Esophagus muscularis mucosa (tissue), 4 donors: ENCODE measurements around the gene FAM110A. TPM values are rescaled to one million over a fixed set of nuclear protein-coding genes. Genes with fewer than 3 reads are reported as not detected.

ENCODE experiments used
- DNase-seq: peaks from one replicate; pipeline ENCODE4 v3.0.0-alpha.2; 2017; ENCODE audit errors: extremely low spot score
- H3K27ac ChIP-seq, 4 donors: fragments of 200-600 bp; sonication (generic); replicated peaks in 1 of 4; 1 replicate in 3 of 4; 2 replicates in 1 of 4; pipeline ENCODE4 v1.5.1; 2016 to 2019; ENCODE audit warnings: mild to moderate bottlenecking in 1 of 4
- H3K27me3 ChIP-seq, 4 donors: fragments of 200-600 bp; sonication (generic); one replicate each; pipeline versions ENCODE4 v1.5.1 to v1.6.0; 2016 to 2019
- H3K36me3 ChIP-seq, 4 donors: fragments of 200-600 bp; sonication (generic); one replicate each; pipeline ENCODE4 v1.5.1; 2016 to 2019
- H3K4me1 ChIP-seq, 4 donors: fragments of 200-600 bp; sonication (generic); one replicate each; pipeline ENCODE4 v1.5.1; 2016 to 2019
- H3K4me3 ChIP-seq, 4 donors: fragments of 200-600 bp; sonication (generic); 1 replicate in 2 of 4; 2 replicates in 2 of 4; pipeline ENCODE4 v1.5.1; 2016 to 2019; ENCODE audit warnings: mild to moderate bottlenecking in 4 of 4, moderate library complexity in 1 of 4
- H3K9me3 ChIP-seq, 4 donors: fragments of 200-600 bp; sonication (generic); 1 replicate in 3 of 4; 2 replicates in 1 of 4; pipeline ENCODE4 v1.5.1; 2016 to 2019
- EP300 ChIP-seq: sonication (generic); formaldehyde crosslinking; IDR thresholded peaks from one replicate; pipeline ENCODE4 v1.6.1; 2017; ENCODE audit warnings: antibody characterized with exemption
- POLR2A ChIP-seq: fragments of 450-650 bp; IDR thresholded peaks from one replicate; pipeline ENCODE4 v1.6.1; 2017; ENCODE audit warnings: antibody characterized with exemption, moderate library complexity, mild to moderate bottlenecking, low read depth
- POLR2AphosphoS5 ChIP-seq, 2 donors: sonication (generic); formaldehyde crosslinking; IDR thresholded peaks; one replicate each; pipeline ENCODE4 v1.6.1; 2017; ENCODE audit warnings: antibody characterized with exemption in 2 of 2
- WGBS: methylation state at CpG from one replicate; pipeline ENCODE4 v1.1.5; 2018; 5-methylcytosine and 5-hydroxymethylcytosine counted together
- intact Hi-C: fragments of 100-400 bp; cut with DNase I; formaldehyde crosslinking; loops from one replicate; pipeline ENCODE4 v1.15.1; 2023
- total RNA-seq, 4 donors: library from RNA; depleted of rRNA; stranded (reverse); fragments of >200 nt; gene quantifications; one replicate each; pipeline versions ENCODE4 v1.1.0 to v1.2.1, GENCODE V29; 2016
- TF ChIP-seq, protein P1 (sequence below), 3 experiments: fragments of 200-600 bp in 2 of 3; fragments of 450-650 bp in 1 of 3; sonication (generic) in 2 of 3; IDR thresholded peaks; one replicate each; pipeline ENCODE4 v1.5.1; 2017 to 2019; ENCODE audit warnings: antibody characterized with exemption in 3 of 3, mild to moderate bottlenecking in 2 of 3, moderate library complexity in 1 of 3

The FAM110A gene
- total RNA-seq, 4 donors from 2014 or later: 2.0 to 4.4 (median 3.2) TPM

DNA sequence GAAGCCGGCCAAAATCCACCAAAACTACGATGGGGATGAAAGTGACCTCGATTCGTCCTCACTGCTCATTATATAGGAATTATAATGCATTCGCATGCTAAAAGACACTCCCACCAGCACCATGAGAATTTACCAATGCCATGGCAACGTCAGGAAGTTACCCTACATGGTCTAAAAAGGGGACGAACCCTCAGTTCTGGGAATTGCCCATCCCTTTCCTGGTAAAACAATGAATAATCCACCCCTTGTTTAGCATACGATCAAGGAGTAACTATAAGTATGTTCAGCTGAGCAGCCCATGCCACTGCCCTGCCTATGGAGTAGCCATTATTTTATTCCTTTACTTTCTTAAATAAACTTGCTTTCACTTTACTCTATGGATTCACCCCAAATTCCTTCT, 20.1 kb upstream of the FAM110A start:
- Histone ChIP-seq H3K36me3 (no peaks in the 10 kb centered on the region), H3K27ac (no peak overlapping the region), H3K27me3 (peaks cover 0 to 71% (median 2%) of the 10 kb centered on the region in 4 donors), H3K4me3 (no peak overlapping the region), H3K9me3 (no peaks in the 10 kb centered on the region), H3K4me1 (no peaks in the 10 kb centered on the region)
- 56% methylated on average over 8 of the region's 8 CpGs for WGBS
- TF ChIP-seq EP300 (no peak), POLR2AphosphoS5 (IDR thresholded peaks at IDR 0.05) (no peak), POLR2A (no peak)
- TF ChIP-seq, protein P1, sequence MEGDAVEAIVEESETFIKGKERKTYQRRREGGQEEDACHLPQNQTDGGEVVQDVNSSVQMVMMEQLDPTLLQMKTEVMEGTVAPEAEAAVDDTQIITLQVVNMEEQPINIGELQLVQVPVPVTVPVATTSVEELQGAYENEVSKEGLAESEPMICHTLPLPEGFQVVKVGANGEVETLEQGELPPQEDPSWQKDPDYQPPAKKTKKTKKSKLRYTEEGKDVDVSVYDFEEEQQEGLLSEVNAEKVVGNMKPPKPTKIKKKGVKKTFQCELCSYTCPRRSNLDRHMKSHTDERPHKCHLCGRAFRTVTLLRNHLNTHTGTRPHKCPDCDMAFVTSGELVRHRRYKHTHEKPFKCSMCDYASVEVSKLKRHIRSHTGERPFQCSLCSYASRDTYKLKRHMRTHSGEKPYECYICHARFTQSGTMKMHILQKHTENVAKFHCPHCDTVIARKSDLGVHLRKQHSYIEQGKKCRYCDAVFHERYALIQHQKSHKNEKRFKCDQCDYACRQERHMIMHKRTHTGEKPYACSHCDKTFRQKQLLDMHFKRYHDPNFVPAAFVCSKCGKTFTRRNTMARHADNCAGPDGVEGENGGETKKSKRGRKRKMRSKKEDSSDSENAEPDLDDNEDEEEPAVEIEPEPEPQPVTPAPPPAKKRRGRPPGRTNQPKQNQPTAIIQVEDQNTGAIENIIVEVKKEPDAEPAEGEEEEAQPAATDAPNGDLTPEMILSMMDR (IDR thresholded peaks at IDR 0.05): no peak
- intact Hi-C loops: no loop called here
- no peak for DNase-seq

GRCh38 chr20:815226-815625, 18.3 kb upstream of the FAM110A start:
- TF ChIP-seq POLR2AphosphoS5 (IDR thresholded peaks at IDR 0.05) (no peak), POLR2A (no peak), EP300 (no peak)
- TF ChIP-seq, protein P1 (IDR thresholded peaks at IDR 0.05): no peak
- Histone ChIP-seq H3K27me3 (peaks cover 0 to 62% (median 2%) of the 10 kb centered on the region in 4 donors), H3K4me3 (no peak overlapping the region), H3K4me1 (peaks cover 0 to 5% (median 2%) of the 10 kb centered on the region in 4 donors), H3K36me3 (no peaks in the 10 kb centered on the region), H3K9me3 (no peaks in the 10 kb centered on the region), H3K27ac (no peak overlapping the region)
- 87% methylated on average over 10 of the region's 10 CpGs for WGBS
- DNase-seq: no peak
- intact Hi-C loops: loop anchor here (5.0 kb wide), 2 partner anchors 292 to 397 kb away; no protein-coding TSS in a partner anchor

- WGBS: 29% methylated on average over 11 of the region's 13 CpGs
- peaks cover 0 to 54% (median 2%) of the 10 kb centered on the region in 4 donors for H3K27me3 ChIP-seq
Measured at GRCh38 chr20:815914-816606, 17.5 kb upstream of the FAM110A start.

GRCh38 chr20:818001-818664, 15.4 kb upstream of the FAM110A start:
- 85% methylated on average over 17 of the region's 17 CpGs for WGBS
- Histone ChIP-seq H3K27me3 (peaks cover 0 to 44% (median 2%) of the 10 kb centered on the region in 4 donors), H3K4me1 (peaks cover 0 to 9% (median 5%) of the 10 kb centered on the region in 4 donors), H3K27ac (no peak overlapping the region), H3K36me3 (no peaks in the 10 kb centered on the region), H3K9me3 (no peaks in the 10 kb centered on the region), H3K4me3 (no peak overlapping the region)
- intact Hi-C loops: loop anchor here (5.0 kb wide), 2 partner anchors 289 to 394 kb away; no protein-coding TSS in a partner anchor
- TF ChIP-seq POLR2A (no peak), EP300 (no peak), POLR2AphosphoS5 (IDR thresholded peaks at IDR 0.05) (no peak)
- TF ChIP-seq, protein P1 (IDR thresholded peaks at IDR 0.05): no peak
- DNase-seq: no peak

More at GRCh38 chr20:815914-816606, 17.5 kb upstream of the FAM110A start:
- TF ChIP-seq, protein P1 (IDR thresholded peaks at IDR 0.05): peak; percentile 95 to 99 (median 97)
- TF ChIP-seq POLR2AphosphoS5 (IDR thresholded peaks at IDR 0.05) (no peak), POLR2A (no peak), EP300 (no peak)
- Histone ChIP-seq H3K9me3 (no peaks in the 10 kb centered on the region), H3K4me3 (no peak overlapping the region), H3K4me1 (peaks cover 0 to 6% (median 5%) of the 10 kb centered on the region in 4 donors), H3K36me3 (no peaks in the 10 kb centered on the region), H3K27ac (no peak overlapping the region)
- intact Hi-C loops: loop anchor here (1.0 to 5.0 kb wide), 3 partner anchors 140 to 396 kb away; no protein-coding TSS in a partner anchor
- no peak for DNase-seq
